COLO829 (cell line): ENCODE data around the gene GRIK1.
"Not testable (repeated sequence)": the region's sequence is repeated elsewhere in the genome, so short reads cannot be mapped to it uniquely, and the experiment has no call there.

ENCODE experiments used
- DNase-seq: peaks from one replicate; pipeline ENCODE4 v3.0.0; 2012; ENCODE audit warnings: low spot score

GRIK1 gene

DNA sequence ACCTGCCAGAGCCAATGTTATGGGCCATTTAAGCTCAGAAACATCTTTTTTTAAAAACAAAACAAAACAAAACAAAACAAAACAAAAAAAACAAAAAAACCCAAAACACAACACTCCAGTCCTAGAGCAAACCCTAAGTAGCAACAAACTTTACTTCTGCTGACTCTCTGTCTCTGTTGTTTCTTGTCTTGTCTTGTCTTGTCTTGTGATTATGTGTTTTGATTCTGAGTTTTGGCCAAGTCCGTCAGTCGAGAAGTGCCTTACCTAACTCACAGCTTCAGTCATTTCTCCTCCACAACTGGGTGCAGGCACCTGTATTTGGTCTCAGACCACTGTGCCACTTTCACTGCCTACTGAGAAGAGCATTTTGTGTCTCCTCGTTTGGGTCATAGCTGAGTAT is 333.2 kb downstream of the GRIK1 start:
- DNase-seq = no peak

DNA sequence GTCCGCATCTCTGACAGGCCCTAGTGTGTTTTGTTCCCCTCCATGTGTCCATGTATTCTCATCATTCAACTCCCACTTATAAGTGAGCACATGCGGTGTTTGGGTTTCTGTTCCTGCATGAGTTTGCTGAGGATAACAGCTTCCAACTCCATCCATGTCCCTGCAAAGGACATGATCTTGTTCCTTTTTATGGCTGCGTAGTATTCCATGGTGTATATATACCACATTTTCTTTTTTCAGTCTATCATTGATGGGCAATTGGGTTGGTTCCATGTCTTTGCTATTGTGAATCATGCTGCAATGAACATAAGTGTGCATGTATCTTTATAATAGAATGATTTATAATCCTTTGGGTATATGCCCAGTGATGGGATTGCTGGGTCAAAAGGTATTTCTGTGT is 334.6 kb downstream of the GRIK1 start:
- DNase-seq = not testable (repeated sequence)

DNA sequence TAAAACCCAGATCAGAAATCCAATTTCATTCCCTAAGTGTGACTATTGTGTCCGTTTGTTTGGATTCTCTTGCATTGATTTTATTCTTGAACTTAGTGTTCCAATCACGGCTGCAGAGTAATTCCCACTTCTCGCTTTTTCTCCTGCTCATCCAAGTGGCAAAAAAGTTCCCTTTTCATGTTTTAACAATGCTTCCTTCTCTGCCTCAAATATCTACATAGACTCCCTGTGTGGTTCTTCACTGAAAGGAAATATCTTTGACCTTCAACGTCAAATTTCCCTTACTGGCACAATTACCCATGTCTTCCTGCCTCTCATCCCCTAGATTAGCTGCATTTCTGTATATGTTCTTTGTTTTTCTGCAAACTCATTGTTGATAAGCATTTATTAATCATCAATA is 335.7 kb downstream of the GRIK1 start:
- DNase-seq = peak; percentile 52

DNA sequence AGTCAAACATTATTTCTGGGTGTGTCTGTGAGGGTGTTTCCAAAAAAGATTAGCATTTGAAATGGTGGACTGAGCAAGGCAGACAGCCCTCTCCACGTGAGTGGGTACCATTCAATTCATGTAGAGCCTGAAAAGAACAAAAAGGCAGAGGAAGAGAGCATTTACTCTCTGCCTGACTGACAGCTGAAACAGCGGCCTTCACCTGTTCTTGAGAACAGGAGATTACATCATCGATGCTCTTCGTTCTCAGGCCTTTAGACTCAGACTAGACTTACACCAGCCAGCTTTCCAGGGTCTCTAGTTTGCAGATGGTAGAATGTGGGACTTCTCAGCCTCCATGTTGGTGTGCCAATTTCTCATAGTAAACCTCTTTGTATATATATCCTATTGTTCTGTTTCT is 338.7 kb downstream of the GRIK1 start:
- DNase-seq = no peak

DNA sequence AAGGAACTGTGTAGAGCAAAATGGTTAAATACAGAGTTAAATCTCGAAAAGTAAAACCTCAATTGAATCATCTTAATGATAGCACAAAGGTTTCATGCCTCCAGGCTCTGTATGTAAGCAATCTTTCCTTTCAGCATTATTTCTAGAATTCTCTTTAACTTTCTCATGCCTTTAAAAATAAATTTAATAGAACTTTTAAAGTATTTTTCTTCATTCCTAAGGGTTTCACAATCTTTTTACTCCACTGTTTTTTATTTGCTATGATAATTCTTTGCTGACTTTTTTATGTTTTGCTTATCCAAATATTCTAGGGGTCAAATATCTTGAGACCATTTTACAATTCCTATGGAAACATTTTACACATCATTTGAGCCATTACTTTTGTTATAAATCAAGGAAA is 353.1 kb downstream of the GRIK1 start:
- DNase-seq = no peak

DNA sequence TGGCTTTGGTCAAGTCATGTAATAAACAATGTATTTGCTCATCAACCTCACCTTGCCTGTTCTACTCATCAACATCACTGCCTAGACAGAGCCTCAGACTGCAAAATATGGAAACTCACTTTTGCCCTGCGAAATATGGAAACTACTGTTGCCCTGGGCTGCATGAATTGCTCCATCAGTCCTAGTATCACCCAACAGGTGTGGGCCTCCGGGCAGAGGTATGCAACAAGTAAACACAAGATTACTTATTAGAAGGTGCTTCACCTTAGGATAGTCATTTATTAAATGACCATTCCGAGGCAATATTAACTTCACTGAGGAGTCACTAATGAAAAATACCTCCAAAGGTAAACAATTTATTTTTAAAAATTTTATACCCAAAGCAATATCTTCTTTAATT is 354.3 kb downstream of the GRIK1 start:
- no peak for DNase-seq

DNA sequence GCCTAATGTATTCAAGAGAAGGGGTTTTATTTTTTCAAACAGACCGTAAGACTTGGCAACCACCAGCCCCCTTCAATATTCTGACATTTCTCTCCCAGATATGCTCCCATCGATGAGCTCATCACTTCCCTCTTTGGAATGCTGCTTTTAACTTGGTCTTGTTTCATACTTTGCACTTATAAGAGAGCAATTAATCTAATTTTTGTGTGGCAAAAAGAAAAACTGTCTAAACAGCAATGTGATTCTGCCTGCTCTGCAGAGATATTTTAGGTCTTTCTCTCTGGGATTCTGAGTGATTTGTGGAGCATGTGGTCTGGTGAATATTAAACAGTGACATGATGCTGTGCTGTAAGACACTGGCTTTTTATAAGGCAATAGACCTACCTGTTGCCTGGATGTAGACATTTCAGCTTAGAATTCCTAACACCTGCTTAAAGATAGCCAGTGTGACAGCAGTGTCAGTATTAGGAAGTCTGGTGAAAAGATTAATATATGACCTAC is 356.3 kb downstream of the GRIK1 start:
- no peak for DNase-seq

DNA sequence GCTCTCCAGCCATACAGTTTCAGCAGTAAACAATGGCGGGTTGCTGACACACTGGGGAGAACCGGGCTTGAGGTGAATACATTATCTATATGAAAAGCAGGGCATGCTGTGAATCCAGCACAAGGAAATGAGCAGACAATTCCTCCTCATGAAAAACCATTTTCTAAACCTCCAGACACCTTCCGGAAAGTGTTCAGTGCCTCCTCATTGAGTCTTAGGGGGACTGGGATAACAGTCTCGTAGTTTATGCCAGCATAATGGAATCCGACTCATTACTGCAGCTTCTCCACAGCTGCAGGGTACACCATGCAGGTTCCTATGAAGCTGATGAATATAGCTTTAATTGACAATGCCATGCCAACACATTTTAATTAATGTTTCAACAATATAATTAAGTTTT is 356.9 kb downstream of the GRIK1 start:
- DNase-seq = no peak

DNA sequence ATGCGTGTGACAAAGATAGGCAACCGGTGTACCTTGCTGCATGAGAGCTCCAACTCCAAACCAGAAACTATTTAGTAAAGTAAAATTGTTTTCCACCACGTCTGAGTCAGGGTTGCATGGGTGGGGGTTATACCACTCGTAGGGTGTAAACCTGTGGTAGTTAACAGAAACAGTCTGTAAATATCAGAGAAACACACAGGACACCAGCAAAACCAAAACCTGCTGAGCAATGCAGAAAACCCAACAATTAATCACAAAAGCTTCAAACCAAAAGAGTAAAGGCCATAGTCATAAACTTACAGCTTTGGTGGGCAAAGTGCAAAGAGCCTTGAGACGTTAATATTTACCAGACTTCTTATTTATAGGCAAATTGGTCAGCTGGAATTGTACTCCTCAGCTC is 358.4 kb downstream of the GRIK1 start:
- DNase-seq = no peak

DNA sequence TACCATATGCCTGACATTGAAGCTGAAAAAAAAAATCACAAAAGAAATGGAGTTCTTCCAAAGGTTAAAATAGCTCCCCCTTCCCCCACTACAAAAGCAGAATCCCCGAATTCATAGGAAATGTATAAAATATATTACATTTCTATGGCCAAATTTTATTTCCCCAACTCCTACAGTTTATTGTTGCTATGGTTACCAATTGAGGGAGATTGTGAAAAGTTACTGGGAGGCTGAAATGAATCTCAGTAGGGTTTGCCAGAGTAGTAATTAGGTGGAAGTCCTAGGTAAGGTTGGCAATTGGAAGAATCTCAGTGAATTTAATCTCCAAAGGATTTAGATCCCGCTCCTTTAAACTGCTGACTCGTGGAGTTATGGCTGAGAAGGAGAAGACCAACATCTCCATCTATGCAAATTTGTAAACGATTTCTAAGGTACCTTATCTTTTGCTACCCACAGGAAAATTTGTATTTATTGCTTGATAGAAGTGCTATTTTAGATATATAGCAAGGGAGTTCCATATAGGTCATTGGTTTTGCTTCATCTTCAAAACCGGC is 359.0 kb downstream of the GRIK1 start:
- DNase-seq = no peak

DNA sequence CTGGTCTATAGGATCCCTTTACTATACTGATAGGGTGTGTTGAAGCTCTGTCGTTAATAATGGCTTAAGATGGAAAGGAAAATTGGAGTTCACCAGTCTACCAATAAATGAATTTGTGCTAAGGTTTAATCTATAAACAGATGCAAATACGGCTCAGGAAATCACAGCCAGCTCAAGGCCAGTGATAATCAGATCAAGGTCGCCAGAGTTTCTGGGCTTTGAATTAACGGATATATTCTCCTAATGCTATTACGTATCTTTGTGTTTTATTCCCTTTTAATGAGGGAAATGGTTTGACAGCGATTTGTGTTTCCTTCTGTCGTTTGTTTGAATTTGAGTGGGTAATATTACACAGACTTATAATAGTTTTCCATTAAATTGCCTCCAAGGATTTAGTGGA is 361.5 kb downstream of the GRIK1 start:
- DNase-seq = no peak

DNA sequence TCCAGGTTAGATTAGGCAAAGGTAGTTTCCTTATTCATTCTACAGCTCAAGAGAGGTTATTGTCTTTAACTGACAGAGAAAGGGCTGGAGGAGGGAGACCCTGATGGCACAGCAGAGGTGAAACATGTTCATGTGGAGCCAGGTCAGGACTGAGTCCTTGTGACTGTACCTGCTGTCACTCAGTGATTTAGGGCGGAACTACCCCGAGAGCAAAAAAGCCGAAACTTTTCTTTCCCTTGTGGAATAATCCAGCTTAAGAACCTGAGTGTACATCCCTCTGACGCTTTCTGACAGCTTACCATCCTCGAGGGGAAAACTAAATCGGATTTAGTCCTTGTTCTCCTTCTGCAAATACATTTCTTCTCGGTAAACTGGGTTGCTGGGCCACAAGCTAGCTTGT is 367.8 kb downstream of the GRIK1 start:
- DNase-seq = no peak

DNA sequence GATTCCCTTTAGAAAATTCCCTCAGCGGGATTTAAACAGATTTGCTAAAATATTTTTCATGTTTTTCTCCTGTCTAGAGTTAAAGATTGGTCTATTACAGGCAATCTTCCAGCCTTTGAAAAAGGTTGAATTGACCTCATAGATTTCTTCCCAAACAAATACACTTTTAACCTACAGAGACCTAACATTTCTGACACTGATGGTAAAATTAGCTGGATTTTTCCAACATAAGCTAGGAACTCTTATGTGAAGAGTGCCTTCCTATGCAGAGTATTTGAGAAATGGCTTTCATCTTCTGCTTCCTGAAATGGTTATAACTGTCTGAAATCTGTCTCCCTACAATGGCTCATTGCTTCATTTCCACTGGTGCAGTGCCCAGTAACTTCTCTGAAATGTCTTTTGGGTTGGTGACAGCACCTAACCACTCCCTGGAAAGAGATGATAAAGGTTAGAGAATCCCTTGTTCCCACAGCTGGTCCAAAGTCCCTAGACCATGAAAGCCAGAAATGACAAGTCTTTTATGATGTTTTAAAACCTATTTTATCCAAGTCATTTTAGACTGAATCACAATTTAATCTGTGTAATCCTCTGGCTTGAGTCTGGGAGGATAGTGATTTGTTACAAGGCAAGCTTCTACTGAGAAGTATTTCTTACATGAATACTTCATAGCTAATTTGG is 371.6 kb downstream of the GRIK1 start:
- no peak for DNase-seq

DNA sequence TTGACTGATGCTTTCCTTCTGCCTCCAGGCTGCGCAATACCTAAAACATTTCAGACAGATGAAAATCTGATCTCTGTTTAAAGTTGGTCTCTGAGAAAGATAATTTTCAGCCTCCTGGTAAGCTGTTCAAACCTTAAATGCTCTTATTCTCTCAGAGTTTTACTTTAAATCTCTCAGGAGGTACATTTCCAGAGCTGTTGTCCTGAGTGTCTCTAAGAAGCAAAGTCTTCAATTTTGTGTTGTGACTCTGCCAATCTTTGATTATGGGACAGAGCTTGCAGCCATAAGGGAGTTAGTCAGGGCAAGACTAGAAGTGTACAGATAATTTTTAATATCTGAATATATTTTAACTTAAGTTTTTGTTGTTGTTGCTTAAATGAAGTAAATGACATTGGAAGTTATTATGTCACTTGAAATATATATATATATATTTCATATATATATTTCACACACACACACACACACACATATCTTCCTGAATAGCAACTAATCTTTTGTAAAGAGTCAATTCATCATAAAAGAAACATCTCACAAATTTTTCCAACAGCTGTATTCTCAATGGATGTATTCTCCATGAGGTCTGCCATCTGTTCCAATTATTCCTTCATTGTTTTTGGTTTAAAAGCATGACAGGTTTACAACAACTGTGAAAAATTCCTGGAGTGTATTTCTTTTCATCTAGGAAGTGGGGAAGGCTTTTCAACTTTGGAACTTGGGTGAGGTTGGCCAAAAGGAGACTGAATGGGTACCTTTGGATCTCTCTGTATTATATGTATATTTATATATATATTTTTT is 381.7 kb downstream of the GRIK1 start:
- DNase-seq = no peak

DNA sequence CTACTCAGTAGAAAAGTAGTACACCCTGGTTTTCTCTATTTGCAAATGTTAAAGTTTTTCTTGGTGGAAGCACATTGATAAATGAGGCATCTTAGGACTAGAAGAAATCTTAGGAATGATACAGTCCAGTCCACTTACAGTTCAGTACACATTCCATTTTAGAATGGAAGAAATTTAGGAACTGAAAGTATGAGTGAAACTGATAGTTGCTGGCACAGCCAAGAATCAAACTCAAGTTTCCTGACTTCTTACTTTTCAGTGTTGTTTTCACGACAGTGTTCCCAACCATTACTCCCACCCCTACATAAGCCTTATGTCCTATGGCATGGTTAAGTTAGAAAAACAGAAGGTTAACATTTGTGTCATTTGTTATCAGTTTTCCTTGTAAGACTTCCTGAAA is 382.6 kb downstream of the GRIK1 start:
- no peak for DNase-seq

DNA sequence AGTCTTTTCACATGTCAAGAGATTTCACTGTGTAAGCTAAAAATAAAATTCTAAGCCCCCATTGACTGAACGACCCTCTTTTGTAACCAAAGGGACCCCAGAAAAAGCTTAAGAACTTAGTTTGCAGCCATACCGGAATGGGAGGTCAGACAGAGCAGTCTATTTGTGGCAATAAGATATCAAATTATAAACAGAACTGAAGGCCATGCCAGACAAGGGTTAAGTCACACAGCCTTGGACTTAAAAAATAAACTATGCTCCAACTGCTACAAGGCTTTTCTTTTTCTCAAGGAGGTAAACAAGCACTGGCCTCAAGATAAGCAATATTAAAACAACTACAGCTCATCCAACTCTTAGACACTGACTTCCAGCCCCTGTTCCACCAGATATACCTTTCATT is 384.2 kb downstream of the GRIK1 start:
- no peak for DNase-seq

DNA sequence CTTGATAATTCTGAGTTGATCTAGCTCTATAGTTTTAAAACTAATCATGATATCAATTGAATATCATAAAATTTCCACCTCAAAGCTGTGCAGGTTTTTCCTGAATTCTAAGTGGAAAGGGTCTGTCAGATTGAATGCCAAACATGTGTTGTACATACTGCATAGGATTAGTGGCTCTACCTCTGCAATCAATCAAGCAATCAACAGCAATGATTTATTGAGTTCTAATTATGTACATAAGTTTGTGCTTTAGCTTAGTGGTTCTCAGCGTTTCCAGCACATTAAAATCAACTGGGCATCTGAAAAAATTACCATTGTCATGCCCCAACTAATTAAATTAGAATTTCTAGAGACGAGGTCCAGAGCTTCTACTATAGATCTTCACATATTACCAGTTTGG is 389.6 kb downstream of the GRIK1 start:
- no peak for DNase-seq

DNA sequence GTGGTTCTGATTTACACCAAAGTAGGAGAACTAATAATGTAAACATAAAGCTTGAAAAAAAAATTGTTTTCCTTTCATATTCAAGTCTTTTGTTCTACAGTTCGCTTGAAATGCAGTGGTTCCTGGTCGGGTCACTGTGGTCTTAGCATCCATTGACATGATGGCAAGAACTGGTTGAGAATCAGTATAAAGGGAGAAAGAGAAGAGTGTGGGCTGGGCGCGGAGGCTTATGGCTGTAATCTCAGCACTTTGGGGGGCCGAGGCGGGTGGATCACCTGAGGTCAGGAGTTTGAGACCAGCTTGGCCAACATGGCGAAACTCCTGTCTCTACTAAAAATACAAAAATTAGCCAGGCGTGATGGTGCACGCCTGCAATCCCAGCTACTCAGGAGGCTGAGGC is 390.2 kb downstream of the GRIK1 start:
- no peak for DNase-seq

DNA sequence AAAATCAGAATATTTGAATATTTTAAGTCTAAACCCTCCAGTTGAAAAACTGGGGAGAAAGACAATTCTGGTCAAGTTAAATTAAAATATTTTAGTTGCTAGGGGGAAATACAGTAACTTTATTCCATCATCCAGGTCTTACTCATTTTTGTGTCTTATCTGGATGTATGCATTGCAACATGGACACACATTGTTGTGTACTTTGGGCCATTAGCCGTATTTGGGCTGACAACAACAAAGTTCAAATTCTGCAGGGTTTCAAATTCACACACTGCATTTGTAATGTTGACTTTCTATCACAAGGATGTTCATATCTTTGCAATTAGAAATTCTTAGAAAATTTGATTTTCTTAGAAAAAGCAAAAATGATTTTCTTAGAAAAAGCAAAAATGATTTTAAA is 391.8 kb downstream of the GRIK1 start:
- no peak for DNase-seq

DNA sequence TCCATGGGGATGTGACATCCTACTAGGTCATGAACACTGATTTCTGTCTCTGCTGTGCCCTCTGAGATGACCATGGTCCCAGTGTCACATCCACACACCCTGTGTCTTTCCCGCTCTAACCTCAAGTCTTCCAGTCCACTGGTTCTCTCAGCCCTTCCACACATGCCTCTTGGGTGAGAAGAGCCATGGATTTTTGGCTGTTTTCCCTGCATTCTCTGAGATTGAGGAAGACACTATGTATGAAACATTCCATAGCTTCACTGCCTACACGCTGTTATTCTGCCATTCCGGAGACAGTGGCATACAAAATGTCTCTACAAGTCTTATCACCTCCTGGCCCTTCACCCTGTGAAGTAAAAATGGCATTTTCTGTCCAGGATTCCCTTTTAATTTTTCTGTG is 393.7 kb downstream of the GRIK1 start:
- DNase-seq = no peak

DNA sequence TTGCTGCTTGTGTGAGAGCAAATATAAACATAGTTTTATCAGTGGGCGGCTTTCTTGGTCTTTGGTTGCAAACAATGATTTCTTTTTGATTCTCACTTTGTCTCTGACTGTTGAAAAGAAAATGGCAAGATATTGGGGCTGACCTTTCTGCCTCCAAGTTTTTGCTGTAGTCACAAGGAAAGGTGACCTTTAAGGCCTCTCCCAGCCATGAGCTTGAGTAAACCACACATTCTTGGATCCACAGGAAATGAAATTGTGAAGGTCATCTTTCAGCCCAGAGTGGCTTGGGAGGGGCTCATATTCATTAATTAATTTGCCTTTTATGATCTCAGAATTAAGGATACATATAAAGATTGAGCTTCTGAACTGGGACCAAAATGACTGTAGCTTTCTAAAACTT is 399.5 kb downstream of the GRIK1 start:
- peak; percentile 31 for DNase-seq

DNA sequence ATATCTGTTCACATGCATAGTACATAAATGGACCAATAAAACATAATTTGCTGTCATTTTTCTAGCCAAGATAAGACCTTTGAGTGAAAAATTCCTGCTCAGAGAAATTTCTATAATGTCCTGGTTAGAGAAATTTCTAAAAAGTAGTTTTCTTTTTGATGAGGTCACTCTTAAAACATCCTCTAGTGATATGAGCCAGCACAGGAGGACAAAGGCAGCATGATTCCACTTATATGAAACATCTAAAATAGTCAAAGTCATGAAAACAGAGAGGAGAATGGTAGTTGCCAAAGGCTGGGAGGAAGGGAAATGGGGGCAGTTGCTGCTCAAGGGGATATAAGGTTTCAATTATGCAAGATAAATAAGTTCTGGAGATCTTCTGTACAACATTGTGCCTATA is 401.7 kb downstream of the GRIK1 start:
- DNase-seq = no peak

DNA sequence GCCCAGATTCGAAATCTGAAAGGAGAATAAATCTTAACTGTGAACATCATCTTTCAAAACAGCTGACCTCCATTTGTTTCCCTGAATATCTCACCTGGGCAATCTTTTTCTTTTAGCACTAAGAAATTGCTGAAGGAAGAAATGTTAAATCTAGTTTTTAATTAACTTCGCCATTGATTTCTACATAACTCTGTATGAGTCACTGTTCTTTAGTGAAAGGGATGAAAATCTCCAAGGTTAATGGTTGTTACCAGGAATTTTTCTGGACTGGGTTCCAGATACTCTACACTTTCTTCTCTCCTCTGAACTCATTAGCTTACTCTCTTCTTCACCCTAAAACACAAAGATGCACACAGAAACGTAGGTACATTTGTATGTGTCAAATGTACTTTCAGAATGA is 405.3 kb downstream of the GRIK1 start:
- DNase-seq = no peak
